K562 (cell line): Measurements from ENCODE around the gene CBX3. TPM values are rescaled to one million over a fixed set of nuclear protein-coding genes. Genes with fewer than 3 reads are reported as not detected.
A peak's percentile ranks its signal among the peaks of the same experiment; 100 is the strongest.

Experiments
- ATAC-seq: fragments of 200-7000 bp; cut with Tn5 transposase; 3 replicates; pipeline ENCODE4 v1.9.1; 2020; ENCODE audit warnings: moderate library complexity
- BruUV-seq: library from RNA; stranded (reverse); fragments of 400-500 nt; replicated peaks from 2 replicates; lab custom pipeline; 2021; lab: Mats Ljungman, UMichigan
- CTCF ChIA-PET: fragments of 300-600 bp; formaldehyde crosslinking; extraction: SDS; loops from one replicate; lab custom pipeline; 2021; ENCODE audit warnings: low intra/inter-chr PET ratio; lab: Yijun Ruan, JAX
- POLR2A ChIA-PET: fragments of 300-600, 350-650 bp; sonication (Branson Sonifier 250); formaldehyde crosslinking; extraction: SDS; loops from one replicate; lab custom pipeline; 2021; ENCODE audit warnings: antibody characterized with exemption, inconsistent platforms; lab: Yijun Ruan, JAX
- DNase-seq, 4 experiments: peaks; one replicate each; pipeline versions ENCODE4 v3.0.0 to v3.0.0-alpha.2; 2011 to 2018; ENCODE audit warnings: low spot score in 3 of 4, mixed read lengths in 3 of 4; ENCODE audit errors: extremely low read depth in 1 of 4
- FAIRE-seq: peaks from 2 replicates; lab custom pipeline; 2011; peaks lifted over from hg19 to GRCh38; lab: Jason Lieb, UNC
- H2AFZ ChIP-seq: 2 replicates; pipeline ENCODE4 v1.6.0; 2011; ENCODE audit warnings: low read depth, low read length, control low read depth, inconsistent platforms
- H3K27ac ChIP-seq: fragments of 200-600 bp; 3 replicates; pipeline ENCODE4 v1.8.0; 2011; ENCODE audit warnings: low read depth, mild to moderate bottlenecking, control low read depth, inconsistent platforms, low read length, moderate library complexity, mixed read lengths; ENCODE audit errors: extremely low read depth
- H3K27me3 ChIP-seq, 2 experiments: fragments of 300-600 bp in 1 of 2; 2 replicates in 1 of 2; 3 replicates in 1 of 2; pipeline versions ENCODE4 v1.6.0 to v1.8.0; 2011; ENCODE audit warnings: inconsistent platforms in 2 of 2, low read length in 2 of 2, mild to moderate bottlenecking in 1 of 2, mixed read lengths in 1 of 2, moderate library complexity in 1 of 2; ENCODE audit not compliant: control insufficient read depth in 2 of 2, insufficient read depth in 2 of 2
- H3K36me3 ChIP-seq: fragments of 300-600 bp; 3 replicates; pipeline ENCODE4 v1.8.0; 2011; ENCODE audit warnings: mild to moderate bottlenecking, low read length, inconsistent platforms; ENCODE audit not compliant: control insufficient read depth, insufficient read depth
- H3K4me1 ChIP-seq, 2 experiments: fragments of 200-600 bp in 1 of 2; replicated peaks in 1 of 2; 2 replicates in 1 of 2; 3 replicates in 1 of 2; pipeline versions ENCODE4 v1.5.1 to v1.8.0; 2011; ENCODE audit warnings: inconsistent platforms in 2 of 2, low read length in 2 of 2, mild to moderate bottlenecking in 1 of 2, mixed read lengths in 1 of 2, moderate library complexity in 1 of 2; ENCODE audit not compliant: control insufficient read depth in 2 of 2, insufficient read depth in 2 of 2
- H3K4me2 ChIP-seq: 2 replicates; pipeline ENCODE4 v1.6.1; 2011; ENCODE audit warnings: low read length, control low read depth, inconsistent platforms, mixed read lengths; ENCODE audit not compliant: insufficient read depth
- H3K4me3 ChIP-seq: fragments of 200-600 bp; sonication (generic), shearing (Covaris generic); 2 replicates; pipeline ENCODE4 v1.5.1; 2016; ENCODE audit warnings: control low read depth, inconsistent platforms
- H3K79me2 ChIP-seq: fragments of 200-600 bp; 3 replicates; pipeline ENCODE4 v1.8.0; 2011; ENCODE audit warnings: low read length, inconsistent platforms; ENCODE audit not compliant: control insufficient read depth, insufficient read depth
- H3K9ac ChIP-seq, 2 experiments: 2 replicates each; pipeline versions ENCODE4 v1.6.0 to v1.6.1; 2011; ENCODE audit warnings: low read depth in 2 of 2, low read length in 2 of 2, control low read depth in 1 of 2, inconsistent platforms in 1 of 2, mild to moderate bottlenecking in 1 of 2, mixed read lengths in 1 of 2; ENCODE audit not compliant: insufficient read depth in 1 of 2
- H3K9me1 ChIP-seq: one replicate; pipeline ENCODE4 v1.6.0; 2011; ENCODE audit warnings: inconsistent platforms, mild to moderate bottlenecking, low read length, moderate library complexity; ENCODE audit not compliant: control insufficient read depth, insufficient read depth
- H3K9me3 ChIP-seq: replicated peaks from 2 replicates; pipeline ENCODE4 v1.5.1; 2011; ENCODE audit warnings: low read depth, low read length, inconsistent platforms; ENCODE audit not compliant: control insufficient read depth, insufficient read depth
- H4K20me1 ChIP-seq: replicated peaks from 2 replicates; pipeline ENCODE4 v1.6.1; 2011; ENCODE audit warnings: low read length, inconsistent platforms, mixed read lengths; ENCODE audit not compliant: control insufficient read depth, insufficient read depth
- EP300 ChIP-seq: IDR thresholded peaks from 2 replicates; pipeline ENCODE4 v1.6.1; 2012; ENCODE audit warnings: low read length, improper control_type of control experiment
- POLR2G ChIP-seq: fragments of 200-400 bp; formaldehyde crosslinking; IDR thresholded peaks from 2 replicates; pipeline ENCODE4 v1.6.1; 2017; ENCODE audit warnings: low read depth, mild to moderate bottlenecking, antibody characterized with exemption, low read length, moderate library complexity
- ZNF740 ChIP-seq, 3 experiments: fragments of 200-800 bp in 1 of 3; sonication (Bioruptor generic) in 1 of 3; sonication (generic) in 1 of 3; formaldehyde crosslinking in 1 of 3; IDR thresholded peaks; 2 replicates each; pipeline versions ENCODE4 v1.6.1 to v1.8.0; 2016 to 2022; ENCODE audit warnings: mild to moderate bottlenecking in 2 of 3, missing compliant biosample characterization in 2 of 3, missing genetic modification characterization in 2 of 3, missing genetic modification reagents in 1 of 3
- ZNF75A ChIP-seq: fragments of 450-650 bp; formaldehyde crosslinking; IDR thresholded peaks from 2 replicates; pipeline ENCODE4 v1.4.0; 2020; ENCODE audit warnings: mild to moderate bottlenecking
- WGBS: fragments of 100-300 bp; shearing (Covaris generic); methylation state at CpG from one replicate; pipeline ENCODE4 v1.1.6; 2016; ENCODE audit warnings: low coverage, mixed read lengths; ENCODE audit not compliant: insufficient coverage; ENCODE audit errors: missing lambda C conversion rate; 5-methylcytosine and 5-hydroxymethylcytosine counted together
- in situ Hi-C: fragments of 300-500 bp; cut with MboI; formaldehyde crosslinking; loops from 4 replicates; pipeline ENCODE4 v1.15.0; 2018; ENCODE audit warnings: inconsistent platforms, mixed read lengths
- intact Hi-C: fragments of 100-400 bp; cut with micrococcal nuclease; formaldehyde crosslinking; loops from 2 replicates; pipeline ENCODE4 v1.14.2; 2022
- polyA plus RNA-seq, 8 experiments: library from polyadenylated mRNA; depleted of rRNA in 4 of 8; stranded (reverse) in 5 of 8; unstranded in 3 of 8; fragments of >200 nt; fragmentation: Nextera tagmentation in 2 of 8; fragmentation: Illumina TruSeq in 1 of 8; extraction: Ambion mirVana in 2 of 8; extraction: Trizol in 1 of 8; gene quantifications; 2 replicates each; pipeline versions ENCODE4 v1.2.1 to v1.2.3, GENCODE V29; 2011 to 2014; ENCODE audit warnings: inconsistent platforms in 1 of 8, missing spikeins in 1 of 8
- total RNA-seq, 7 experiments: library from RNA; depleted of rRNA in 6 of 7; stranded (reverse); fragments of >200 nt in 6 of 7; fragmentation: Illumina TruSeq in 2 of 7; extraction: Trizol in 2 of 7; gene quantifications; 2 replicates each; pipeline versions ENCODE4 v1.2.1 to v1.2.3, GENCODE V29; 2011 to 2021; ENCODE audit warnings: low replicate concordance in 1 of 7

The CBX3 gene
- total and polyA plus RNA-seq, 9 of the 15 experiments (the other 6 are each of a cell fraction or from before 2014, with no cell fraction given), result 198 to 413 (median 328) TPM

- H3K4me3 ChIP-seq, result no peak overlapping the region
- H2AFZ ChIP-seq, result no peak overlapping the region
- no peak for ATAC-seq
- H3K27me3 ChIP-seq, result no peaks in the 10 kb centered on the region
- peaks cover 7% of the 10 kb centered on the region; the same call in 1 of the 3 replicates for H3K36me3 ChIP-seq
- H3K9me3 ChIP-seq, result no peaks in the 10 kb centered on the region
- CTCF ChIA-PET, result no interaction called here
- no TSS peak for BruUV-seq
- FAIRE-seq, result no peak
- POLR2A ChIA-PET, result interaction anchor here (0.6 to 5.3 kb wide), 13 partner anchors 8 to 151 kb away, joined by 3 to 23 read pairs (median 4); partner anchors contain the start of gene CBX3
- peak overlapping the region; percentile 40; the same call in 1 of the 3 replicates for H3K27ac ChIP-seq
- no peak overlapping the region for H3K4me2 ChIP-seq
- H3K9me1 ChIP-seq, result no peaks in the 10 kb centered on the region
- H4K20me1 ChIP-seq, result no peaks in the 10 kb centered on the region
- no peaks in the 10 kb centered on the region for H3K79me2 ChIP-seq
- peak; percentile 19; the same call in 1 of the 2 replicates for TF ChIP-seq POLR2G
- TF ChIP-seq ZNF75A (CRISPR knock-in tag), result no peak
- no peak for TF ChIP-seq EP300
- no peak for TF ChIP-seq ZNF740 (CRISPR knock-in tag; IDR thresholded peaks at IDR 0.05)
- TF ChIP-seq ZNF740 (tag; IDR thresholded peaks at IDR 0.05), result no peak
- no peak overlapping the region for H3K9ac ChIP-seq
- in situ Hi-C loops, result loop anchor here (5.0 kb wide), 1 partner anchor 88 kb away; no protein-coding TSS in a partner anchor
- WGBS, result 69% methylated on average over 8 of the region's 8 CpGs
- H3K4me1 ChIP-seq, result peaks cover 22 to 35% of the 10 kb centered on the region in 2 experiments
- DNase-seq, result no peak
- intact Hi-C loops, result no loop called here
These were observed 21.6 kb upstream of the CBX3 start for GRCh38 chr7:26179826-26180497.
